HG02759 (cell line): ENCODE data around the gene SEL1L.
"Not testable (repeated sequence)": the region's sequence is repeated elsewhere in the genome, so short reads cannot be mapped to it uniquely, and the experiment has no call there.

ENCODE experiments used
- ATAC-seq: cut with Tn5 transposase; IDR thresholded peaks from one replicate; pipeline ENCODE4 v1.9.1; 2021; ENCODE audit warnings: mild to moderate bottlenecking, moderate library complexity; ENCODE audit not compliant: unreplicated experiment

Gene SEL1L

GRCh38 chr14:81450100-81450531, 83.5 kb downstream of the SEL1L start:
- no peak for ATAC-seq

- ATAC-seq: no peak
Observed at GRCh38 chr14:81449576-81449975, 84.1 kb downstream of the SEL1L start.

- ATAC-seq: no peak
Observed at GRCh38 chr14:81449114-81449513, 84.5 kb downstream of the SEL1L start.

- no peak for ATAC-seq
Observed at GRCh38 chr14:81447021-81447764, 86.5 kb downstream of the SEL1L start.

GRCh38 chr14:81446279-81447007, 87.2 kb downstream of the SEL1L start:
- ATAC-seq: no peak

- ATAC-seq: no peak
Observed at GRCh38 chr14:81441626-81442134, 92.0 kb downstream of the SEL1L start.

GRCh38 chr14:81440041-81440440, 93.6 kb downstream of the SEL1L start:
- no peak for ATAC-seq

GRCh38 chr14:81437244-81437643, 96.4 kb downstream of the SEL1L start:
- no peak for ATAC-seq

- ATAC-seq: peak; percentile 90
Observed at GRCh38 chr14:81436296-81437138, 97.1 kb downstream of the SEL1L start.

GRCh38 chr14:81435391-81436295, 98.0 kb downstream of the SEL1L start:
- ATAC-seq: peak; percentile 38

GRCh38 chr14:81435048-81435390, 98.6 kb downstream of the SEL1L start:
- no peak for ATAC-seq

- no peak for ATAC-seq
Observed at GRCh38 chr14:81434230-81434629, 99.4 kb downstream of the SEL1L start.

GRCh38 chr14:81433378-81433777, 100.3 kb downstream of the SEL1L start:
- no peak for ATAC-seq

GRCh38 chr14:81432219-81432661, 101.4 kb downstream of the SEL1L start:
- no peak for ATAC-seq

GRCh38 chr14:81430235-81430634, 103.4 kb downstream of the SEL1L start:
- no peak for ATAC-seq

- ATAC-seq: not testable (repeated sequence)
Observed at GRCh38 chr14:81429749-81430148, 103.9 kb downstream of the SEL1L start.

GRCh38 chr14:81429028-81429427, 104.6 kb downstream of the SEL1L start:
- no peak for ATAC-seq

GRCh38 chr14:81427348-81428058, 106.2 kb downstream of the SEL1L start:
- no peak for ATAC-seq

GRCh38 chr14:81423504-81423903, 110.1 kb downstream of the SEL1L start:
- no peak for ATAC-seq
